Activated CD4-positive, alpha-beta T cell treated with anti-CD3 and anti-CD28 coated beads for 4 hours (primary cell): ENCODE measurements around the gene PDCD1.
"Not testable (repeated sequence)": the region's sequence is repeated elsewhere in the genome, so short reads cannot be mapped to it uniquely, and the experiment has no call there.

ENCODE experiments used
- DNase-seq, 2 donors: peaks; one replicate each; pipeline ENCODE4 v3.0.0-alpha.2; 2020

PDCD1 gene

GRCh38 chr2:241858206-241859016 lies at the start of gene PDCD1:
Gene PDCD1 (minus strand): TSS chr2:241858894. CDS start chr2:241858838, 56 bp downstream.
- peak; percentile 85 to 87 for DNase-seq

- DNase-seq = not testable (repeated sequence)
Measured at GRCh38 chr2:241907831-241908230, 49.1 kb upstream of the PDCD1 start.

GRCh38 chr2:241906826-241907570 lies 48.3 kb upstream of the PDCD1 start:
- DNase-seq = no peak

GRCh38 chr2:241906378-241906770 lies 47.7 kb upstream of the PDCD1 start:
- DNase-seq = not testable (repeated sequence)

GRCh38 chr2:241905716-241906377 lies 47.2 kb upstream of the PDCD1 start:
- no peak for DNase-seq

- DNase-seq = no peak
Measured at GRCh38 chr2:241904791-241905710, 46.4 kb upstream of the PDCD1 start.

- no peak for DNase-seq
Measured at GRCh38 chr2:241904011-241904718, 45.5 kb upstream of the PDCD1 start.

GRCh38 chr2:241903121-241904010 lies 44.7 kb upstream of the PDCD1 start:
- DNase-seq = no peak

GRCh38 chr2:241902357-241902991 lies 43.8 kb upstream of the PDCD1 start:
- DNase-seq = no peak

GRCh38 chr2:241901500-241902351 lies 43.0 kb upstream of the PDCD1 start:
- no peak for DNase-seq

GRCh38 chr2:241901018-241901380 lies 42.3 kb upstream of the PDCD1 start:
- no peak for DNase-seq

- no peak for DNase-seq
Measured at GRCh38 chr2:241900251-241901017, 41.7 kb upstream of the PDCD1 start.

- DNase-seq = no peak
Measured at GRCh38 chr2:241898463-241899270, 40.0 kb upstream of the PDCD1 start.

- DNase-seq = no peak
Measured at GRCh38 chr2:241897231-241897916, 38.7 kb upstream of the PDCD1 start.

- DNase-seq = no peak
Measured at GRCh38 chr2:241896746-241897201, 38.1 kb upstream of the PDCD1 start.

GRCh38 chr2:241895712-241896641 lies 37.3 kb upstream of the PDCD1 start:
- peak in 1 of 2 donors; percentile 43 for DNase-seq
